T-helper 1 cell (primary cell): ENCODE results near the gene KCND1.

Experiments used
- DNase-seq, 5 donors: peaks; one replicate each; pipeline ENCODE4 v3.0.0-alpha.2; 2012 to 2020

The KCND1 gene

DNA sequence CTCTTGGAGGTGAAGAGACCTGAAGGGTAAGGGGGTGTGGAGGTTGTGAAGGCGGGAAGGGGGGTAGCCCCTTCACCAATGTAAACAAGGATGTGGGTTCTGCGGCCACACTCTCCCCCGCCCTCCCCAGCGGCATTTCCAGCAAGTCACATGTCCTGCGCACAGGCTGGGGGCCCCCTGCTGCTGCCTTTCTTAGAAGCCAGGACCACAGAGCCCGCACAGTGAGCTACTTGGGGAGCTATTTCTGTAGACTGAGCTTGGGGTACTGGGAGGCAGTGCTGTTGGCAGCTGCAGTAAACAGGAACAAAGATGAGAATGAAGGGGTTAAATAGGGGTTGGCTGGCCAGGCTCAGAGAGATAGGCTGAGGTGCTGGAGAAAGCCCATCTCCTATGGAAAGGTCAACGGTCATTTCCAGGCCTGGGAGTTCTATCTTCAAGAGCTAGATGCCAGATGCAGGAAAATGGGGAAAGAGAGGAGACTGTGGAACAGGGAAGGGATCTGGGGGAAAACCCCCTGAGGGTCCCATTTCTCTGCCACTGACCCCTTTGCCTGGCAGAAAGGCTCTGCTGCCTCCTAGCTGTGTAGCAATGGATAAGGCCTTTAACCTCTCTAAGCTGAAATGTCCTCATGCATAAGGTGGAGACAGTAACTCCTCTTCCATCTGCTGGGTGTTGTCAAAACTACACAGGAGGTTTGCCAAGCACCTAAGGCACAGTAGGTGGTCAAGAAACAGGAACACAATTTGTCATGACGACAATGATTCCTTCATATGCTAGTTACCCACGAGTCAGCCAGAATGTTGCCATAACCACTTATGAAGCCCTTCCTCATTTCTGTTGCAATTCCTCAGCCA, 34.4 kb downstream of the KCND1 start:
- DNase-seq = peak; percentile 65 to 98 (median 76)

DNA sequence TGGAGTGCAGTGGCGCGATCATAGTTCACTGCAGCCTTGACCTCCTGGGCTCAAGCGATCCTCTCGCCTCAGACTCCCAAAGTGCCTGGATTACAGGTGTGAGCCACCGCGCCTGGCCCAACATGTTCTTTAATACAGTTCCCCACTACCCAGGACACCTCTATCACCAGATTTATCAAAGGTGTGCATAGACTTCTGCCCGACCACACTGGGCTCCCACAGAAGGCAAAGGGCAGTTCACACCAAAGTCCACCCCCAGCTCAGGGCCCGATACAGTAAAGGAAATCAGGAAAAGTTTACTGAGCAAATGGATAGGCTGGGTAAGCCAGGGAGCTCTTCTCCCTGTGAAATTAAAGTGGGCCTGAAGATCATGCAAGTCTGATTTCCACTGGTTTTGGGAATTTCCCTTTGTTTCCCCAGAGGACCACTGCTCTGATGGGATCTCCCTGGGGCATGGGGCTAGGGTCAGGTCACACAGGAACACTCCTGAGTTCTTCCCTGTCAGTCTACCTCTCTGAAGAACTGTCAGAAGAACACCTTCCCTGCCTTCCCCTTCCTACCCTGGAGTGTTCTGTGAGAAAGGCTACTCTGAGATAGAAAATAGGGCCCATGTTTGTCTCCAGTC, 35.1 kb downstream of the KCND1 start:
- DNase-seq = no peak

DNA sequence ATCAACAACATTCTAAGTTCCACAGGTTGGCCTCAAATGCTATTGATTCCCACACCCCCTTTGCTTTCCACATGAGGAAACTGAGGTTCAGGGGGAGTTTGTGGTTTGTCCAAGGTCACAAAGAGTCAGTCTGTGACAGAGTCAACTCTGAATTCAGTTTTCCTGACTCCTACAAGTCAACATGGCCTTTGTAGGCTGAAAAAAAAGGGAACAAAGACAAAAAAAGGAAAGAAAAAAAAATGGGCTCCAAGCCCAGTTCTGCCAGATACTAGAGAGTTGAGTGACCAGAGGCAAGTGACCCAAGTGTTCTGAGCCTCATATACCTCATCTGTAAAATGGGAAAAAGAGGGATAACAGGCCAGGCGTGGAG, 36.4 kb downstream of the KCND1 start:
- no peak for DNase-seq

DNA sequence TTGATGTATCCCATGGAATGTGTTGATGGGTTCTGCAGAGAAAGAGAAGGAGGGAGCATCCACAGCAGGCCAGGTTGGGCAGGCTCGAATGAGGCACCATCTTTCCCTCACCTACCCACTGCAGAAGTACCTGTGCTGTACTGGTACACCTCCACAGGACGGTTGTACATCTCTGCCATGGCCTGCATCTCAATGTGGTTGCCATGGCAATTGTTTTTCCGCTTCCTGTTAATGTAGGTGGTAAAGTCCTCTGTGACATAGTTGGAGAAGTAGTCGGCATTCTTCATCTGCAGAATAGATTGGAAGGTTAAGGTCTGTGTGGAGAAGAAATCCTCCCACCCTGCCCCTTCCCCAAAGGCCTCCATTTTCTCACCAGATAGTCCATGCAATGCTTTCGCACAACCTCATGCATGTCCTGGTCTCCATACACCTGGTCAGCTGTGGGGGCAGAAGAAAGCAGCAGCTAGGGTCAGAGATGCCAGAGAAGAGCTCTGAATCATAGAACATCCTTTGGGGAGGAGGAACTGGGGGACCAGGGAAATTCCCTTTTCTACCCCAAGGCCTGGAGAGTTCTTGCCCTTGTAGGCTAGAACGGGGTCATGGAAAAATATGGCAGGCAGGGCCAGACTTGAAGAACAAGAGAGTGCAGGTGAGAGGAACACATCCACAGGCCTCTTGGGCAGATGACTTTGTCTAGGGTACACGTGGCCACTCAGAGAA, 36.9 kb downstream of the KCND1 start:
- peak in 3 of 5 donors; percentile 23 to 64 (median 46) for DNase-seq

DNA sequence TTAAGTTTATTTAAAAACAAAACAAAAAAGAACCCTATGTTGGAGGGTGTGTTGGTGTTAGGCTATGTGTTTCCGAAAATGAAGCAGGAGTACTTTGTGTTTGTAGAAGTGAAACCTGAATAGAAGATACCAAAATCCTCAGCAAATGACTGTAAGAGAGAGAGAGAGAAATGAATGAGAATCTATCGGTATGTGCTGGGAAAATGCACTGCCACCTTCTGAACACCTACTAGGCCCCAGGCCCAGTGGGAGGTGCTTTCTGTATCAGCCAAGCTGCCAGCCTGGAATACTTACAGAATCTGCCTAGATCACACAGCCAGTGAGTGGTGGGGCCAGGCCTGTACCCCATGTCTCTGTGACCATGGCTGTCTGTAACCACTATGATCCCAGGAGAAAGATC, 37.9 kb downstream of the KCND1 start:
- peak in 1 of 5 donors; percentile 46 for DNase-seq

DNA sequence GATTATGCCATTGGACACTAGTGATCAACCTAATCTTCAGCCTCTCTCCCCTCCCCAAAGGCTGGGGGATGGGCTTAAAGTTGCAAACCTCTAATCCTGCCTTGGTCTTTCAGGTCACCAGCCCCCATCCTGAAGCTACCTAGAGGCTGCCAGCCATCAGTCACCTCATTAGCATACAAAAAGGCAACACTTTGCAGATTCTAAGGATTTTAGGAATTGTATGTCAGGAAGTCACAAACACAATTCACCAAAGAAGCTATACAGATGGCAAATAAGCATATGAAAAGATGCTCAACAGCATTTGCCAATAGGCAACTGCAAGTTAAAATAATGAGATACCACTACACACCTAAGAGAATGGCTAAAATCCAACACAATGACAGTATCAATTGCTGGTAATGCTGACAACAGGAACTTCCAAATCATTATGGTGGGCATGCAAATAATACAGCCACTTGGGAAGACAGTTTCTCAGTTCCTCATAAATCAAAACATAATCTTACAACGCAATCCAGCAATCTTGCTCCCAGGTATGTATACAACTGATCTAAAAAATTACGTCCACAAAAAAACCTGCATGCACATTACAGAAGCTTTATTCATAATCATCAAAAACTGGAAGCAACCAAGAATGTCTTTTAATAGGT, 43.8 kb downstream of the KCND1 start:
- DNase-seq = no peak

DNA sequence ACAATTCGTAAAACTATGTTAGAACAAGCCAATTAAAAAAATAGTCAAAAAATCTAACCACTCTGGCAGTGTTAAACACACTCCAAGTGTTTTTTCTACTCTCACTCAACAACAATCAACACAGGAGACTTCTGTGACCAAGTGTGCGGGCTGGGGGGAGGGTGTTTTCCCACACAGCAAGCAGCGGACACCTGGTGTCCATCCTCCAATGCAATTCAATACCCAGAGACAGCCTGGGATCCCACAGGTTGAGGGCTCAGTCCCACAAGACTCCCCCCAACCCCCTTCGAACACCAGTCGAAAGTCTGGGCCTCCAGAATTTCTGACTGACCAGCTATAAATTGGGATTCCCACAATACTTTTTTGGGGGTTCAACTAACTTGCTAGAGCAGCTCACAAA, 44.5 kb downstream of the KCND1 start:
- no peak for DNase-seq

DNA sequence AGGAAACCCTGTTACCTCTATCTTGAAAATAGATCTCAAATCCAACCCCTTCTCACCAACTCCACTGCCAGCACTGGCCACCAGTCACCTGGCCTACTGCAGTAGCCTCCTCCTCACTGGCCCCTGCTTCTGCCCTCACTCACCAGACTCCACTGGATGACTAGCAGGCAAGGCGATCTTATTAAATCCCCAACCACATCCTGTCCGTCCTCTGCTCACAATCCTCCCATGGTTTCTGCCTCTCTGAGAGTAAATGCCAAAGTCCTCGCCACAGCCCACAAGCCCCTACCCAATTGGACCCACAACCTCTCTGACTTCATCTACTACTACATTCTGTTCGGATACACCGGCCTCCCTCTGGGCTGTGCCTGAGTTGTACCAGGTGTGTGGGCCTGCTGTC, 47.4 kb downstream of the KCND1 start:
- no peak for DNase-seq

DNA sequence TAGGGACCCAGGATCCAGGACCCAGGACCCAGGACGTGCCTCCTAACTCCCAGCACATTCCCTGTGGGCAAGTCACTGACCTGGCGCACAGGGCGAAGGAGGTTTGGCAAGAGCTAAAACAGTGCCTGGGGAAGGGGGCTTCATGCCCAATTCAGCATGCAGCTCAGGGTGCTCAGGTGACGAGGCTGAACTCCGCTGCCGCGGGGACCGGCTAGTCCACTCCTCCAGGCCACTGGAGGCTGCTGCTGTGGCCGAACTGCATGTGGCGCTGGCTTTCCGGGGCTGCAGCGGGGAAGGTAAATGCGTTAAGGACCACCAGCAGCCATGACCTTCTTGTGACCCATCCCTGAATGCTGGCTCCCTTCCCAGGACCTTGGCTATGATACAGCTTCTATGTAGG, 47.9 kb downstream of the KCND1 start:
- no peak for DNase-seq

DNA sequence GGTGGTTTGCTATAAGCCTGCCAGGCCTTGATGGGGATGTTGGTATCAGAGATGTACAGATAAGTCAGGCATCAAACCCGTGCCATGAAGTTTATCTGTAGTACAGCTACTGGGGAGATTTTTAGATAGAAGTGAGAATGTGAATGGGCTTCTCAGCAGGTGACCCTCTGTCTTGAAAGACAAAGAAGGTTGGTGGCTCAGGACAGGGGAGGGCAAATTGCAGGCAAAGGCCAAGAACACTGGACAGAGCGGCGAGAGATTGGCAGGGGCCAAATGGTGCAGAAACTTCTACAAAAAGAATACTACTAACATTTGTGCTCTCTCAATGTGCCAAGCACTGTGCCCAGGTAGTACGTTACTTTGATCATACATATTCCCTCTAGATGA, 50.9 kb downstream of the KCND1 start:
- no peak for DNase-seq

DNA sequence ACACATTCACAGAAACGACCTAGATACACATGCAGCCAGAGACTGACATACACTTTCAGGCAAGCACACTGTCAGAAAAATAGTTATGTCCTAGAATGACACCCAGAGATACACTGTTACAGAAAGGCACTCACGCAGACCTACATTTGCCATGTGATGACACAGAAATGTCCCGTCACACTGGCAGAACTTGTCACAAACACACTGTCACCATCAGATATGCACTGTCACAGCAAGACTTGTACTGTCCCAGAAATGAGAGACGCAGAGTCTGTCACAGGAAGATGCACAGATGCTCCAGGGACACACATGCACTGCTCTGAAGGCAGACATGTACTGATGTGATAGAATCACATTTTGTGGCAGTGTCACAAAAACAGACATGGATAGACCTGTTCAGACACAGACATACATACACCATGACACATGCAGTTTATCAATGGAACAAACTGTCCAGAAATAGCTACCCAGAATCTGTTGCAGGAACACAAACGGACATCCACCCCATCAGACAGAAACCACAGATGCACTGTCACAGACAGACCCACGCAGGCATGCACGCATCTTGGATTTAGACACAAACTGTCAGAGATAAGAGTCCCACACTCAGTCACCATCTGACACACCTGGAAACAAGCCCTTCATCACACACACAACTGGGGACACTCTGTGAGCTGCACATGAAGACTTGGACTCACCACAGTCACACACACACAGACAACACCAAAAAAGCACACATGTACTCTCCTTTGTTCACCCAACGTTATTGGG, 51.5 kb downstream of the KCND1 start:
- peak in 2 of 5 donors; percentile 19 to 72 for DNase-seq

DNA sequence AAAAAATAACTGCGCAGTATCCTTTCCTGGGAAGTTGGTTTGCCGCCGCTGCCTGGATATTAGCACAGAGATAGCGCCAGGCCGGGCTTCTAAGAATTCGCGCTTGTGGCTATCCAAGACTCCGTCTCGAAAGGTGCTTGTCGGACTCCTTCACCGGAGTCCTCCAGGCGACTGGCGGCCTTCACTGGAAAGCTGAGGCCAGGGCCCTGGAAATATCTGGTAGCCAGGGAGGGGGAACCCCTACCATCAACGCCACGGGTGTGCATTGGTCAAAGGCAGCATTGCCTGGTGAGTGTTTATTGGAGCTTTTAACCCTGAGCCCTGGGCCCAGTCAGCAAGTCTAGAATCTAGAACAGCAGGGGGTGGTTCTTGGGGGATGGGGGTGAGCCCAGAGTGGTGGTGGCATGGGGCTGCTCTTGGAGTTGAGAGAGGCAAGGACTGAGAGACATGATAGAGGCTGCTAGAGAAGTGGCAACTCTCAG, 52.2 kb downstream of the KCND1 start:
- DNase-seq = peak in 2 of 5 donors; percentile 22 to 63

DNA sequence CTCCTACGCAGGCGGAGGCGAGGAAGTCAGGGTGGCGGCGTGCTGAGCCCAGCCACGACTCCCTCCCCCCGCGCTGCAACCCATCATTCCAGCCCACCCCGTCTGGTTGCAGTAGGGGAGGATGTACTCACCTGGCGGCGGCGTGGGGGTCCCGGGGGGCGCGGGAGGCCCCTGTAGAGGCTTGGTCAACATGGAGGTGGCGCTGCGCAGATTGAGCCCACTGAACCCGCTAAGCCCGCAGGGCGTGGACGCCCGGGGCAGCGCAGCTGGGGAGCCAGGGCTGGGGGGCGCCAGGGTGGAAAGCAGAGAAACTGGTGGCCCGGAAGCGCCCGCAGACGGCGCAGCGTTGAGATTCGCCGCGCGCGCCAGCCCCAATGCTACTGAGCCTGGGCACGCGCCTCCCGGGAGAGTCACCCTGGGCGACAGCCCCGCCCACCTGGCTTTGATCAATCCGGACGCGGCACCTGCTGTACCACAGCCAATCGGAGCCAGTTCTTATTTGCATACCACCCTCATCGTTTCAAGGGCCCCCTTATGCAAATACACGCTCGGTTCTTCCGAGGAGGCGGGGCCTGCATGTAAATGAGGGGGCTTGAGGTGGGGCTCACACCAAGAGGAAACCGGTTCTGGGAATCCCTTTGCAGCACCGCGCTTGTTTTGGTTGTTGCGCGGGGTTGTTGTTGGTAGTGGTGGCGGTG, 52.9 kb downstream of the KCND1 start, which contains the start of gene PIM2:
PIM2 (minus strand) TSS at position 382 of the 698 bp plus-strand sequence; CDS start at position 192, 190 bp downstream.
- peak; percentile 81 to 97 (median 88) for DNase-seq

DNA sequence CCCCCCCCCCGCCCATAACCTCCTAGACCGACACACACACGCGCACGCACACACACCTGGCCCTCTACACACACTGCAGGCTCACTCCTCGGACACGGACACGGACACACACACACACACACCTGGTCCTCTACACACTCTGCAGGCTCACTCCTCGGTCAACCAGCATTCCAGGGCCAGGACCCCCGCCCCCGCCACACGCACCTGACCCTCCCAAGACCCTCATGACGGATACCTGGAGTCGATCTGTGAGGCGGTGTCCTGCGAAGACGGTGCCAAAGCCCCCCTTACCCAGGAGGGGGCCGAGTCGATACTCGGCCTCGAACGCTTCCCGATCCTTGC, 53.4 kb downstream of the KCND1 start:
- DNase-seq = no peak

DNA sequence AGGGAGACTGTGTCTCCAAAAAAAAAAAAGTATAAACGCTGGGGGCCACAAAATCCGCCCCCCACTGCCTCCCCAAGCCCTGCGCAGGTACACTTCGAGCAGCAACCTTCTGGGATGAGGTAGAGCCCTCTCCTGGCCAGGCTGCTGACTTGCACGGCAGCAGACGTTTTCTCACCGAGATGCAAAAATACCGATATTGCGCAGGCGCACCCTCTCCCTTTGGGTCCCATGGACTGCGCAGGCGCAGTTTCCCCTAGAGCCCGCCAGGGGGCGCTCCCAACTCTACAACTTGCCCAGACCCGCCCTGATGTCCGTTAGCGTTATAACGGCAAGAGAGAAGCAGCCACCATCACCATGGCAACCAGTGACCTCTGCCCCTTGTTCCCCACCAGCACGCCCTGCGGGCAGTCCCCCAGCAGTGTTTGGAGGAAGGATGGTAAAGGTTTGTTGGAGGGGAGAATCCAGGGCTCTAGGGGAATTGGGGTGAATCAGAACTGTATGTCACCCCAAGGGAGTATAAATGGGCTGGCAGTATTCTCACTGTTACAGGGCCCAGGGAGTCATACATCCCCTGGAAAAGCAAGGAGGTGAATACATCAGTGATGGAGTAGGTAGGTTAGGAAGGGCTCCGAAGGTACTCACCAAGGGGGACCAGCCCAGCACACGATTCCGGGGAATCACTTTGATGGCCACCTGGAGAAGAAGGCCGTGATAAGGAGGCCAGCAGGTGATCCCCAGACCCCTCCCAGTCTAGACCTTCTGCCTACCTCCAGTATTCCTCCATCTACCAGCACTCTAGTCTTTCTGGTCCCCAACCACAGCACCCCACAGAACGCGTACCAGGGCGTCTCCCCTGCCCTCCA, 54.3 kb downstream of the KCND1 start:
- peak; percentile 68 to 93 (median 80) for DNase-seq

DNA sequence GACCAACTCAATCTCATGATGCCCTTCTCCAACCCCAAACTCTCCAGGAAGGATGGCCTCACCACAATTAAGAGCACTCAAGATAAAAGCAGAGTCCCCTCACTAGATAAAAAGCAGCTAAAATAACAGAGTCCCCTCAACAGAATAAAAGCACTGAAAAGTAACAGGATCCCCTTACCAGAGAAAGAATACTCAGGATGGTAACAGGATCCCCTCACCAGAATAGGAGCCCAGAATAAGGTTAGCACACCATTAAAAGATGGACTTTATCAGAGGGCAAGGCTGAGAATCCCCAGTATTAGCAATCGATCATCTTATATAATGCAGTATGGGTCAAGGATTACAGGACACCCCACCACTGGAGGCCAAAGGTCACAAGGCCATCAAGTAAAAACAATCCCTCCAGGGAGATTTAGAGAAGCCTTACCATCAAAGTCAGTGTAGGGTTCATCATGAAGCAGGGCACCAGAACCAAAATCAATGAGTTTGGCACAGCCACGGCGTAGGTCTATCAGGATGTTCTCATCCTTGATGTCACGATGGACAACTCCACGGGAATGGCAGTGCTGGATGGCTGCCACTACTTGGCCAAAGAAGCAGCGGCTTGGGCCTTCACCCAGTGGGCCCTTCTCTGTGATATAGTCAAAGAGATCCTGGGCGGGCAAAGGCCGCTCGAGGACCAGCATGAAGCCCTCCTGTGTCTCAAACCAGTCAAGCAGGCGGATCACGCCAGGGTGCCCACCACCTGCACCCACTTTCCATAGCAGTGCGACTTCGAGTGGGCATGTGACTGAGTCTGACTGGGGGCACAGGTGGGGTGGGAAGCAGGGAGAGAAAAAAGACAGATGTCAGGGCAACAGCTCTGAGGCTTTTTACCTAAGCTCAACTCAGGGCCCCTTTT, 56.8 kb downstream of the KCND1 start:
- DNase-seq = no peak

DNA sequence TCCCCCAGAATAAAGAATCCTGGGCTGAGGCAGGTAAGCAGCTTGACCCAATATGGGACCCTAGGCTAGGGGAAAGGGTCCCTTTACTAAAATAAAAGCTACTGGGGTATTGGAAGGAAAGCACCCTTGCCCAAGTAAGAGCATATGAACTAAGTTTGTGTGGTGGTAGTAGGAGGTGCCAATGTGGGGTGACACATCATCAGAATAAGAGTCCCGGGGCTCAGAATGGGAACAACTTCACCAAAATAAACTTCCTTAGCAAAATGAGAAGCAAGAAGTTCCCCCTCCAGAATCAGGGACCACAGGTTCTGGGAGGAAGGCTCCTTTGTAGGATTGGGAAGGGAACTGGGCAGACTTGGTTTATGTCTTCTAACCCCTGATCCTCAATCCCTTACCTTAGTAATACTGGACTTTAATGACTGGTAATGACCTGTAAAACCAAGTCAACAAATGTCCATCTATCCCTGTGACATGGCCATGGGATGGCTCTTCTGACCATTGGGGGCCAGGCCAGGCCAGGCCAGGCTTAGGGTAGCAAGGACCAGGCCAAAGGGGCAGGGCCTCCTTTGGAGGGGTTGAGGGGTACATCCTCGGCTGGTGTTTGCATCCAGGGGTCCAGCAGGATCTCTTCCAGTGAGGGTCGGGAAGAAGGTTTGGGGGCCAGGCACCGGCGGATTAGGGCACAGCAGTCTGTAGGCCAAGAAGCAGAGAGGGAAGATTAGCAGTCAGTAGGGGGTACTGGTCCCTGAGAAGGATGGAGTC, 57.9 kb downstream of the KCND1 start:
- no peak for DNase-seq

DNA sequence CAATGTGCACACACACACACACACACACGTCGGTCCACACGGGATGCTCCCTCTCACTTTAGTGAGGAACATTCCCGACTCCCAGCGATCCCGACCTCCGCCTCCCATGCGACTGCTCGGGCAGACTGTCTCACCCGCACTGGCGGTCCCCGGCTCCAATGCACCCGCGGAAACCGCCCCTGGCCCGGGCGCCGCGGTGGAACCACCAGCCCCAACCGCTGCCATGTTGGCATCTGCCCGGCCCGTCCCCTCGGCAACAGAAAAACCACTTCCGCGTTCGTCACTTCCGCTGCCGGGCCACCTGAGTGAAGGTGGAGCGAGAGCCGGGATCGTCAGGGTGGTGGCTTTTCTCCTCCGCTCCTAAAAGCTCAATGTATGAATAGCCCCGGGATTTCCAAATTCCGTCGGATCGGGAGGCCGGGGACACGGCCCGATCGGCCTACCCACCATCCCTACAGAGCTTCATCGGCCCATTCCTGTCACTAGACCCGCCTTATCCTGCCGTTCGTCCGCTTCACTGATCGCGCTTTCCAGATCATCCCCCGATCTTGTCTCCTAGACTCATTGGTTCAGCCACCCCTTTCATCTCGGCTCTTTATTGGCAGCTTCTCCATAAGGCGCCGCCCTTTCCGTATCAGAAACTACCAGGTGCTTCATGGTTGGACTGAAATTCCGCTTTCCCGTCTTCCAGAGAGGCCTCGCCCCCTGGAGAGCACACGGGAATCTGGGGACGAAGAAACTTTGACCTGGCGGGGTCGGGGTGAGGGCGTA, 60.0 kb downstream of the KCND1 start, which contains the start of gene SLC35A2:
SLC35A2 (minus strand) TSS at position 235 of the 771 bp plus-strand sequence; CDS start at position 225, 10 bp downstream.
- DNase-seq = peak; percentile 71 to 88 (median 82)
